Measurements from ENCODE around the gene IRF7.

IRF7 gene

DNA sequence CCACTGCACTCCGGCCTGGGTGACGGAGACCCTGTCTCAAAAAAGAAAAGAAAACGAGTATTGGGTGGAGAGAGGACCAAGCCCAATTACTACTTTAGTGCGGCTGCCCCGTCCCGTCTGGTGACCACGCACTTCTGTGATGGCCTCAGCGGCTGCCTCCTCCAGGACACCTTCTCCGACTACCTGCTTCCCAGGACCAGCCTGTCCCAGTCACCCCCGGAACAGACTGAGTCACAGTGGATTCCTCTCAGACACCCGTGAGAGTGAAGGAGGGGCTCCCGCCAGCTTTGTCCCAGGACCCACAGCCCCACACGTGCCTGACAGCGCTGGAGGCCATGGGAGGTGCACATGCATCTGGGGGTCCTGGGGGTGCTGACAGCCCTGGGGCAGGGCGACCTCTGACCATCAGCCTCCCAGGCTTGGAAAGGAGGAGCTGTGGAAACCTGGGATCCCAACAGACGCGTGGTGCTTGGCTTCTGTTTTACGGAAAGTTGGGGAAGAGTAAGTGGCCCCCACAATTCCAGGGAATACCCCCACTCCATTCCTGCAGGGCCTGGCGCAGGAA is 26.1 kb upstream of the IRF7 start:
- DNase-seq (ENCODE audit: low read depth in 2 of 3, low spot score in 2 of 3): no peak

GRCh38 chr11:640021-640706 is 24.4 kb upstream of the IRF7 start:
- no peak for DNase-seq (ENCODE audit: low read depth in 2 of 3, low spot score in 2 of 3)

DNA sequence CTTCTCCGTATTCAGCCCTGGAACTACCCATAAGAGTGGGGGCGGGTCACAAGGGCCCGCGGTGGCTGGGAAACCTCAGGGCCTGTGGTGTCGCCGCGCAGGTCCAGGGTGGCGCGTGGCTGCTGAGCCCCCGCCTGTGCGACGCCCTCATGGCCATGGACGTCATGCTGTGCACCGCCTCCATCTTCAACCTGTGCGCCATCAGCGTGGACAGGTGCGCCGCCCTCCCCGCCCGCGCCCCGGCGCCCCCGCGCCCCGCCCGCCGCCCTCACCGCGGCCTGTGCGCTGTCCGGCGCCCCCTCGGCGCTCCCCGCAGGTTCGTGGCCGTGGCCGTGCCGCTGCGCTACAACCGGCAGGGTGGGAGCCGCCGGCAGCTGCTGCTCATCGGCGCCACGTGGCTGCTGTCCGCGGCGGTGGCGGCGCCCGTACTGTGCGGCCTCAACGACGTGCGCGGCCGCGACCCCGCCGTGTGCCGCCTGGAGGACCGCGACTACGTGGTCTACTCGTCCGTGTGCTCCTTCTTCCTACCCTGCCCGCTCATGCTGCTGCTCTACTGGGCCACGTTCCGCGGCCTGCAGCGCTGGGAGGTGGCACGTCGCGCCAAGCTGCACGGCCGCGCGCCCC is 23.7 kb upstream of the IRF7 start:
- DNase-seq (ENCODE audit: low read depth in 2 of 3, low spot score in 2 of 3): no peak

- DNase-seq (ENCODE audit: low read depth in 2 of 3, low spot score in 2 of 3): no peak
Observed at GRCh38 chr11:638631-639331, 23.0 kb upstream of the IRF7 start.

DNA sequence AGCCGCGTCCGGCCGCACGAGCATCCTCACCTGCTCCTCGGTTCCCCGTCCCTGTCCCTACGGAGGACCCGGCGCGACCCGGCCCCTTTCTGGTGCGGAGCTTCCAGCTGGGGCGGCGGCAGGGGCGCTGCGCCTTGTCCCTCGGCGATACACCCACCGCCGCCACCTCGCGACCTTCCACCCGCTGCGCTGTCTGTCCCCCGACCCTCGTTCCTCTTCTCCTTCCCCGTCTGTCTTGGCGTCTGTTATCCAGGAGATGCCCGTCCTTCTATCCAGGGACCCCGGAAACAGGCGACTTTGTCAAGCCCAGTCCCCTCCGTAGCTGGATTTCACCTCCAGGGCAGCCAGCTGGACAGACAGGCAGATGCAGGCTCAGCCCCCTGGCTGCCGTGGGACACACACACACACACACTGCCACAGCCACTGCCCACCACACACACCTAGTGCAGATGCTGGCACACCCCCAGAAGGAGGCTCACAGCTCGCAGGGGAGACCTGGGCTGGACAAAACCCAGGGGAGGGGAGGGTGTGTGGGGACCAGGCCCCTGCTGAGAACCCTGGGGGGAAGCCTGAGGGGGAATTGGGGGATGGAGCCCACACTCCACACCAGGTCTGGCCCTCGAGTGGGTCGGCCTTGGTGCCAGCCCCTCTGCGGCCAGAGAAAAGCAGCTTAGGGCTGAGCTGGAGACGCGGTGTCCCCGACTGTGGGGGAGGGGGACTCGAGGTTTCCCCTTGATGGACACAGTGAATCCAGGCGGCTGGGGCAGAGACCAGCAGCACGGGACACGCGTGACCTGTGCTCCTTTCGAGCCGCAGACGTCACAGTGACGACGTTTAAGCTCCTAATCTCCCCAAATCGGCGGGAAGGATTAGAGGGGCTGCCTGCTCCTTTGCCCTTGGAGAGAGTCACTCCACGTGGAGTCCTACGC is 22.1 kb upstream of the IRF7 start:
- no peak for DNase-seq (ENCODE audit: low read depth in 2 of 3, low spot score in 2 of 3)

GRCh38 chr11:637333-637592 is 21.5 kb upstream of the IRF7 start:
- DNase-seq (ENCODE audit: low read depth in 2 of 3, low spot score in 2 of 3): no peak

GRCh38 chr11:636511-637332 is 21.0 kb upstream of the IRF7 start, which contains the start of gene DRD4:
TSS of gene DRD4 (plus strand) at chr11:637269. CDS start at chr11:637305, 36 bp downstream.
- DNase-seq (ENCODE audit: low read depth in 2 of 3, low spot score in 2 of 3): no peak

DNA sequence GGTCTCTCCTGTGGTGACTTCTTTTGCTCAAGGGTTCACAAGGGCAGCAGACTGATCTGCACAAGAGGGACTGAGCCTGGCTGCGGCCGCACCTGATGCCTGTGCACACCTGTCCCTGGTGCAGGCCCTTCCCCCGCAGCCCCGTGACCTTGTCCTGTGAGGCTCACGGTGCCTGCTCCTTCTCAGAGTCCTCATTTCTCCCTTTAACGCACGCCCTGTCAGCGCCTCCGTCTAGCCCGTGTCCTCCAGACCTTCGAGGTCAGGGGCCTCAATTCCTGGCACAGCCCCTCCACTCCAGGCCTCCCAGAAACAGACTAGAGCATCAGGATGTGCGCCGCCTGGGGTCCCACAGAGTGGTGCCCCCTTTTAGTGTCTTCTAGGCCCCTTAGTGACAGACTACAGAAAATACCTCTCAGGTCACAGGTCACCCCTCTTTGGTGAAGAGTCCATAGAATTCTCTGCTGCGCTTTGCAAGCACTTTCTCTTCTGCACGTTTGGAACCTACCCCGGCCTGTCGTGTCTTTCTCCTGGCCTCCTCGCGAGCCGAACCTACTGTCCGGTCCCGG is 20.3 kb upstream of the IRF7 start:
- DNase-seq (ENCODE audit: low read depth in 2 of 3, low spot score in 2 of 3): no peak

- no peak for DNase-seq (ENCODE audit: low read depth in 2 of 3, low spot score in 2 of 3)
Observed at GRCh38 chr11:630871-631270, 15.1 kb upstream of the IRF7 start.

- no peak for DNase-seq (ENCODE audit: low read depth in 2 of 3, low spot score in 2 of 3)
Observed at GRCh38 chr11:629237-629583, 13.5 kb upstream of the IRF7 start.

- DNase-seq (ENCODE audit: low read depth in 2 of 3, low spot score in 2 of 3): no peak
Observed at GRCh38 chr11:628056-628455, 12.3 kb upstream of the IRF7 start.

DNA sequence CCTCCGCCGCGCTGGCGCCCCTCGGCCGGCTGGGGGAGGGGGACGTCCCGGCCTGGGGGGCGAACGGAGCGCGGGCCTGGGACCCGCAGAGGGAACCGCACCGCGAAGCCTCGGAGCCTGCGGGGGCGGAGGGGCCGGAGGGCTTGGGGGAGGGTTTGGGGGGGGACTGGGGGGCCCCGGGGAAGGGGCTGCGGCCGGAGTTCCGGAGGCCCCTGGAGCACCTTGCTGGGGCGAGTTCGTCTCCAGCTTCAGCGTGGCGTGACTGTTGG is 11.5 kb upstream of the IRF7 start:
- DNase-seq (ENCODE audit: low read depth in 2 of 3, low spot score in 2 of 3): no peak

- no peak for DNase-seq (ENCODE audit: low read depth in 2 of 3, low spot score in 2 of 3)
Observed at GRCh38 chr11:626475-627307, 10.9 kb upstream of the IRF7 start, which contains the start of gene SCT. TSS of gene SCT (minus strand) at chr11:627181. CDS start at chr11:627143, 38 bp downstream.

GRCh38 chr11:625636-626268 is 10.0 kb upstream of the IRF7 start:
- no peak for DNase-seq (ENCODE audit: low read depth in 2 of 3, low spot score in 2 of 3)

- no peak for DNase-seq (ENCODE audit: low read depth in 2 of 3, low spot score in 2 of 3)
Observed at GRCh38 chr11:624705-625635, 9.2 kb upstream of the IRF7 start, which contains the start of gene CDHR5. TSS of gene CDHR5 (minus strand) at chr11:624955. CDS start at chr11:624902, 53 bp downstream.

DNA sequence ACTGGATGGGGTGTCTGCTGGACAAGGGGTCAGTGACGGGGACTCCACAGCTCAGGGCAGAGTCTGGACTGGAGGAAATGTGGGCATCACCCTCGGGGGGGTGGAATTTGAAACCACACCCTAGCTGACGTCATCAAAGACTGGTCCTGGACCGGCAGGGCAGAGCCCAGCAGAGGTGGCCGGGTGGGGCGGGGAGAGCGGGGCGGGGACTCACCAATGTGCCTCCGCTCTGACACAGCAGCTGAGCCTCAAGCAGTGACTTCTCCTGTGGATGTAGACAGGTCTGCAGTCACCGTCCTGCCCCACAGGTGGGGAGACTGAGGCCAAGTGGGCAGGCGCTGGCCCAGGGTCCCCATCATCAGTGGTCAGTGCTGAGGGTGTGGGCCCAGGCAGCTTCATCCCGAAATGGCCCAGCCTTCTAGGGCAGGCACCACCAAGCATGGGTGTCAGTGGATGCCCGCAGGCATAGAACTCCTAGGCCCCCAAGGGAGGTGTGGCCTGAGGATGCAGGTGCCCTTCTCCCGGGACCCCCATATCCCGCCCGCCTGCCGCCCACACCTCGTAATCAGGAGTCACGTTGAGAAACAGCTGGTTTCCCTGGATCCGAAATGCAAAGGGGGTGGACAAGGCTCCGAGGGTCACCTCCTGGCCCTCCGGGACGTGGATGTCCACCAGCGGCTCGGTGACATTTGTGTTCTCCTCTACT is 8.4 kb upstream of the IRF7 start:
- DNase-seq (ENCODE audit: low read depth in 2 of 3, low spot score in 2 of 3): no peak

DNA sequence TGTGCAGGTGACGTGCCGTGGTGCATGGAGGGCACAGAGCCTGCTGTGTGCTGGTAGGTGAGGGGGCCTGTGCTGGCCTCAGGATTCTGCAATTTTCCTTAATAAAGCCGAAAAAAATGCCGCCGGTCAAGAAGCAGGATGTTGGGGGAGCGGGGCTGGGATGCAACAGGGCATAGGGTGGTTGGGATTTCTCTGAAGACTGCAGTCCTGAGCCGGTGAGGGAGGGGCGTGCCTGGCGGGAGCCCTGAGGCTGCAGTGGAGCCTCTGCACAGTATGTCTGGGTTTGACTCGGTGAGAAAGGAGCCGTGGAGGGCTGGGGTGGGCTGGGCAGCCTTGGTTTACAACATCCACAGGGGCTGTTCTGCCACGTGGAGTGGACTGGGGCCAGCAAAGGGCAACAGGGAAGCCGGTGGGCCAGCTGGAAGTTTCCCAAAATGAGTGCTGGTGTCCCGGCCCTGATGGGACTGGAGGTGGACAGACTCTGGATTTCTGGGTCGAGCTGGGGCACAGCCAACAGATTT is 7.7 kb upstream of the IRF7 start:
- no peak for DNase-seq (ENCODE audit: low read depth in 2 of 3, low spot score in 2 of 3)

All from activated CD8-positive, alpha-beta memory T cell treated with anti-CD3 and anti-CD28 coated beads for 48 hours (primary cell).